ENCODE results near the gene PAQR7.

Gene PAQR7

DNA sequence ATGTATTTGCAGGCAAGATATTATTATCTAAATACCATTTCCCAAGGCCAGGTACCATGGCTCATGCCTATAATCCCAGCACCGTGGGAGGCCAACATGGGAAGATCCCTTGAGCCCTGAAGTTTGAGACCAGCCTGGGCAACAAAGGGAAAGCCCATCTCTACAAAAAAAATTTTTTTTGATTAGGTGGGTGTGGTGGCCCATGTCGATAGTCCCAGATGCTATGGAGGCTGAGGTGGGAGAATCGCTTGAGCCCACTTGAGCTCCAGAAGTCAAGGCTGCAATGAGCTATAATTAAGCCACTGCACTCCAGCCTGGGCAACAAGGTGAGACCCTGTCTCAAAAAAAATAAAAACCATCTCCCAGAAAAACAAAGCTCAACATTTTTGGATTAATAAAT lies 28.5 kb upstream of the PAQR7 start:
- in situ Hi-C loops (cut with HindIII; ENCODE audit: low sequenced_read_pairs), result no loop called here

DNA sequence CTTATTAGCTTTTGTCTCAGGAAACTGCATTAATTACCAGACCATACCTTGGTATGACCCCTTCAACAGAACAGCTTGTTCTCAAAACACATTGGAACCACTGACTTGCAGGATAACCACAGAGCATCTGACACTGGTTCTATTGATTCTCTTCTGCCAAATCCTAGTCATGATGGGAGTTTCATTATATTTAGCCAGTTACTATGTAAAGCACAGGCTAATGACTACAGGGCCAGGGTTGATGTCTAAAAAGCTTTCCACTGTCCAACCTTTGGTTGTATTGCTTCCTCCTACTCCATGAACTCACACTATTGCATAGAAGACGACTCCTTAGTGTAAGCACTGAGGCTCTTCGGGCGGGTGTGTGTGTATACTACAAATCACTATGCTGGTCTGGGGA lies 27.0 kb upstream of the PAQR7 start:
- in situ Hi-C loops (cut with HindIII; ENCODE audit: low sequenced_read_pairs), result no loop called here

DNA sequence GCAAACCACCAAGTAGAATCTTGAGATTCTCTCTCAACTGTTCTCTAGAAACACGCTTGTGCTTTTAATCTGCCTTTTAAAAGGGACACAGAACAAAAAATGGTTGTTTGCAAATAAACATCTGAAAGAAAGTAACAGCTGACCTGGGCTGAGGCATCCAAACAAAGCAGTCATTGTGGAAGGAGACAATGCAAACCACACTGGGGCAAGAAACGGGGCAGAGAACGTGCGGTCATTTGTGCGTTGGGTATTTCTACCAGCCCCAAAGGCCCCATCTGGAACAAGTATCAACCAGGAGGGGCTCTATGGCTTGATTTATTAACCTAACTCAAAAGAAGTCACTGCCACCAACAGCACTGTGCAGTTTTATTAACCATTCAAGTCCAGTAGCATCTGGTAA lies 24.7 kb upstream of the PAQR7 start:
- in situ Hi-C loops (cut with HindIII; ENCODE audit: low sequenced_read_pairs), result no loop called here

DNA sequence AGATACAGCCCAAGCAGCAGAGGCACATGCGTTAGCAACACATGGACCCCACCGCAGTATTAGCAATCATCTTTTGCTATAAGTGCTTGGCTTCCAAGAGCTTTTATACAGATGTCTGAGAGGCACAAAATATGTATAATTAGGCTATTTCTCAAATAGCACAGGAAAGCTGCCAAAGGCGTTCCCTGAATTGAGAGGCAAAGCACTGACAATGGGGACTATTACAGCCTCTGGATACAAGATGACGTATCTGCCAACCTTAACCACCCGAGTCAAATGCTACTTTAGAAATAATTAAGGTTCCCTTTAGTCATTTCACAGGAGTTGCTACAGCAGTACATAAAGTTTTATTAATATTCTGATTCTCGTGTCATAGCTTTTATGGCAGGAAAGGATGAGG lies 24.3 kb upstream of the PAQR7 start:
- in situ Hi-C loops (cut with HindIII; ENCODE audit: low sequenced_read_pairs), result loop anchor here (5.0 kb wide), 1 partner anchor 98 kb away; the partner anchor contains the start of gene PAFAH2

DNA sequence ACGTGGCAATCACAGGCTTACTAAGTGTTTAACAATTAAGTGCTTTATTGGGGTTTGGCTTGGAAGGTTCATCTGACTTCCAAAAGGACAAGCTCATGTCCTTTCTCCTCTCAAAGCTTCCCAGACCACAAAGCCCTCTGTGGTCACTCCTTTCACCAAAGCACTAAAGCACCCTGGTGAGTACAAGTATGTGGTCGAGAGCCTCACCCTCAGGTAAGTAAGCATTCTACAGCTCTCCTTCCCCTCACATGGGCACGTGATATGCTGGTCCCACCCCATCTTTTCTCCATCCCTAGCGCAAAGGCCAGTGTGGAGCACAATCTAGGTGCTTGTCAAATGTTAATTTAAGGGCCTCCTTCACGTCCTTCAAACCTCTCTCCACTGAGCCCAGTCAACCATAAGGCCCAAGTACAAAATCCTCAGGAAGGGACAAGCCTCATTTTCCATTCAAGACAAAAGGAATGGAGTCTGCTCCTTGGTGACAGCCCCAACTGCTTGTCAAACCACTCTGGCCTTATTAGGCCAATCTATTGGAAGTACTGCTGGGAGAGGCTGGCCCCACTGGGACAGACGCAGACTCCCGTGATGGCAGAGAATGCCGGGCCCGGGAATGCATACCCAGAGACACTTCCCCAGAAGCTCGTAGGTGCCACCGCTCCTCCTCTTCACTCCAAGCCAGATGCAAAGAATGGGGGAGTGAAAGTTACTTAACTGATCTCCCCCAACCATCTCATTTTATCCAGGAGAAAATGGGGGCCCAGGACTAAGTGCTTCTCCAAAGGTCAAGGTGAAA lies 22.9 kb upstream of the PAQR7 start:
- in situ Hi-C loops (cut with HindIII; ENCODE audit: low sequenced_read_pairs), result loop anchor here (5.0 kb wide), 1 partner anchor 99 kb away; the partner anchor contains the start of gene PAFAH2

DNA sequence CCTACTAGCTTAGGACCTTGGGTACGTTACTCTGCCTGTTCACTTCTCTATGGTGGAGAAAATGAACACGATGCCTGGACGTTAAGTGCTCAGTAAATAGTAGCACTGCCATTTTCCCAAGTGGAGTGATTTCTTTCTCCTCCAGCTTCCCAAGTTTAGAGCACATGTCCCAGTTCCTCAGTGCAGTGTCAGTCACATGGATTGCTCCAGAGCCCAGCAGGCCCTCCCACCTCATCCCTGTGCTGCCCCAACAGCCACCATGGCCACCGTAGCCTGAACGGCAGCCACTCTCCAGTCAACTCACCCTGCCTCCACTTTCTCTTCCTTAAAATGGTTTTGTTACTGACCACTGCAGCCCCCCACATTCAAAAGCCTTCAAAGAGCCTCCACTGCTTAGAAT lies 22.2 kb upstream of the PAQR7 start:
- in situ Hi-C loops (cut with HindIII; ENCODE audit: low sequenced_read_pairs), result loop anchor here (5.0 kb wide), 1 partner anchor 100 kb away; the partner anchor contains the start of gene PAFAH2

DNA sequence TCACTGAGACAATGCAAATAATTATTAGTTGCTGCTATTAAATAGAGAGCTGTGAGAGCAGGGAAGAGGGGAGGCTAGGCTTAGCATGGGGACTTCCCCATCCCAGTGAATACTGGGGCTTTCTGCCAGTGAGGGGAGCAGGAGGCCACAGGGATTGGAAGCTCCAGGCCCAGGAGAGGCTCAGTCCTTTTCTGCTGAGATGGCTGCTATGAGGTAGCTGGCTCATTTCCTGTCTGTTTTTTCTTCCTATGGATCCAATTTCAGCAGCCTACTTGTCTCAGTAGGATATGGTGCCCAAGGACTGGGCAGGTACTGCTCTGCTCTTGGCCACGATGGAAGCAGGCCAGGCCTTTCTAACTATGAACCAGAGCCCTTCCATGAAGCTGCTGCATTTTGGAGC lies 20.8 kb upstream of the PAQR7 start:
- in situ Hi-C loops (cut with HindIII; ENCODE audit: low sequenced_read_pairs), result loop anchor here (5.0 kb wide), 1 partner anchor 101 kb away; the partner anchor contains the start of gene PAFAH2

DNA sequence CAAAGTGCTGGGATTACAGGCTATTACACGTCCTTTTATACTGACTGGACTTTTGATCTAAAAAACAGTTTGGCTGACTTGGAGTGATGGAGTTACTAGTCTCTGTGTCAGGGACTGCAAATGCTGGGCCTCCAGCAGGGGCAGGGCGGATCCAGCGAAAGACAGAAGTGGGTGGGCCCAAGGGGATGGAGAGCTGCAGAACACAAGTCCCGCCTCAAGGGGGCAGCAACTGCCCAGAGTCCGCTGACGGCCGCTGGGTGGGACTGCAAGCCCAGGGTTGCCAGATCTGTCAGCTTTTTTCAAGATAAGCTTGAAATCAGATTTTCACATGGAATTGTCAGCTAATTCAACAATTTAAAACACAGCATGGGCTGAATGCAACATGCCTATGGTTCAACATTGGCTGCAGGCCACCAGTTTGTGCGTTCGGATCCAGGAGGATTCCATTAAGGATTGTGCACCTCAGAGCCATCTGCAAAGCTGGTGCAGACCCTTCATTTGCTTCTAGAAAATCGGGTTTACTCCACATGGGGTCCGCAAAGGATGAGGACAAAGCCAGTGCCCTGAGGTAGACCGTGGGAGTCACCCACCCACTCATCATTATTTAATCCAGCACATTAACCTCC lies 20.0 kb upstream of the PAQR7 start:
- in situ Hi-C loops (cut with HindIII; ENCODE audit: low sequenced_read_pairs), result loop anchor here (5.0 kb wide), 1 partner anchor 102 kb away; the partner anchor contains the start of gene PAFAH2

DNA sequence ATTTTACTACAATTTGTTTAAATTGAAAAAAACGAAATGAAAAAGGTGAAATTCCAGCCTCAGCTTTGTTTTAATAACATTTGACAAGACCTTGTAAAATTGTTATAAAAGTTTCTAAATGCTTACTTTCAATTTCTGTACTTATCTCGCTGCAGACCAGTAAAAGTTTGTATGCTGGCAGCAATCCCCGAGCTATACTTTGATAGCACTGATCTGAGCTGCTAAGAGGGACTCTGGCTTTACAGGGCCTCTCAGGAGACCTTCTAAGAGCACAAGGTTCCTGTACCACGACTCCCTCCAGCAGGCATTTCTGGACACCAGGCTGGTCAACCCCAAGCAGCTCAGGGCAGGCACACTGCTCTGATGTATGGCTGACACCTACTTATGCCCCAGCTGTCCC lies 17.6 kb upstream of the PAQR7 start:
- in situ Hi-C loops (cut with HindIII; ENCODE audit: low sequenced_read_pairs), result no loop called here

DNA sequence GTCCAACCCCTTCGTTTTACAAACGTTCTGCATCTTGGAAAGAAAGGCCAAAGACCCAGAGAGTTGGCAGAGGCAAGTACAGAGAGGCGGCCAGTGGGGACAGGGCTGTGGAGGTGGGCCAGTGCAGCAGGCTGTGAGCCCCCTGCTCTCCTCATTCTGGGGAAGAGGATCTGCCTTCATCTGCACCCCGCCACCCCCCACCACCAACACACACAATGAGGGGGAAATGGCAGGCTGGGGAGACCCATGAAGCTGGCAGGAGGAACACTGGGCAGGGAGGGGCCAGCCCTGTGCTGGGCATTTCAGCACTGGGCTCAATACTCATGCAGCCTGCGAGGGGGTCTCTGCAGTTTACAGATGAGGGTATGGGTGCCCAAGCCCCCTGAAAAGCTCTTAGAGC lies 16.1 kb upstream of the PAQR7 start:
- in situ Hi-C loops (cut with HindIII; ENCODE audit: low sequenced_read_pairs), result no loop called here

DNA sequence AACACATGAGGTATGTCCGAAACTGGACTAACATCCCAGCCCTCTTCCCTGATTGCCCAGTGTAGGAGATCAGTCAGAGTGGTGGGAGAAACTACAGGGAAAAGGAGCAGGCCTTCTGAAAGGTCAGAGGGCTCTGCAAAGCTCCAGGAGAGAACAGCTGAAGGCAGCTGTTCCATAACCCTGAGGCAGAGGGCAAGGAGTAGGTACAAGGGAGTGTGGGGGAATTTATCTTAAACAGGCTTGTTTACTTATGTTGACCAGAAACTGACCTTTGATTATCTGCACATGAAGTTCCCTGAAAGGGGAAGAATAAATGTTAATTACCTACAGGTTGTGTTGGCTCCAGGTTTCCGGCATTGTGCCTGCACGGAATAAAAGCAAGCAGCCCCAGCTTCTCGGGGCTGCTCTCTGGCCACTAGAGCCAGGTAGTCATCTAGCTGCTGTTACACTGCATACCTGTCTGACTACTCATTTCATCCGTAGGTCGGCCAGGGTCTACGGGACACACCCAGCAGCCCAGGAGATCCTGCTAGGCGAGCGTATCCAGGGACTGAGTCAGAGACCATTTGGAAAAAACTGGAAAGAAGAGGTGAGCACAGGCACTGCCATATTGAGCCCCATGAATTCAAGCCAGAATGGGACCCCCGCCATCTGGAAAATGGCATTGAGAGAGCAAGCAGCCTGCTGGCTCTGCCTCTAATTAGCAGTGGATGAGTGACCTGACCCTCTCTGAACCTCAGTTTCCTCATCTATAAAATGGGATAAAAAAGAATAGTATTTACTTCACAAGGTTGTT lies 14.9 kb upstream of the PAQR7 start:
- in situ Hi-C loops (cut with HindIII; ENCODE audit: low sequenced_read_pairs), result no loop called here

DNA sequence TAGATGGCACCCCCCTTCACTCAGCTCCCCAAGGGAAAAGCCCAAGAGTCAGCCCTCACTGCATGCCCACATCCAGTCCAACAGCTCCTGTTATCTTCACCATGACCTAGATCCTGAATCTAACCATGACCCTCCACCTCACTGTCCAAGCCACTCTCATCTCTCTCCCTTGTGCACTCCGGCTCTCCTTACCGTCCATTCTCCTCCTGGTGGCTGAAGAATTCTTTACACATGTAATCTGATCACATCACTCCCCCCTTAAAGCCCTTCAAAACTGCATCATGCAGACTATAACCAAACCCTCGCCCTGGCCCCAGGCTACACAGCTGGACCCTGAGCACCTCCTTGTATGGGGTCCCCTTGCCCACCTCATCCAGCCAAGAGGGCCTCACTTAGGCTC lies 14.0 kb upstream of the PAQR7 start:
- in situ Hi-C loops (cut with HindIII; ENCODE audit: low sequenced_read_pairs), result no loop called here

DNA sequence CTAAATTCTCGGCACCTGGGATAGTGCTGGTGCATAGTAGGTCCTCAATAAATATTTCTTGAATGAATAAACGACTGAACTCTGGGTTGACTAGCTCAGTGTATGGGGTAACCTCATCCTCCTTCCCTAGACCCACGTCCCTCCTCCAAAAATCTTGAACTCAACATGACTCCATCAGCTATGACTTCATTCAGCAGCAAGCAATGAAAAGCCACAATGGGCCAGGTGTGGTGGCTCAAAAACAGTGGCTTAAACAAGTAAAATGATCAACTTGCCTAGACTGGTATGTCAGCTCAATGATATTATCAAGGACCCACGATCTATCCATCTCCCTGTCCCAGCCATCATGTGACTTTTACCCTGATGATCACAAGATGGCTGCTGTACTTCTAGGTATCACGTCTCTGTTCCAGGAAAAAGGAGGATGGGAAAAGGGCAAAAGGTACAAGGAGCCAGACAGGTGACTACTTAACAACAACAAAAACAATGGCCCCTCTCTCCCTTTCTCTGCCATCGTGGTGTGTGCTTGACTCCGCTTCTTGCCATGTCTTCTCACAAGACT lies 13.0 kb upstream of the PAQR7 start:
- in situ Hi-C loops (cut with HindIII; ENCODE audit: low sequenced_read_pairs), result no loop called here

DNA sequence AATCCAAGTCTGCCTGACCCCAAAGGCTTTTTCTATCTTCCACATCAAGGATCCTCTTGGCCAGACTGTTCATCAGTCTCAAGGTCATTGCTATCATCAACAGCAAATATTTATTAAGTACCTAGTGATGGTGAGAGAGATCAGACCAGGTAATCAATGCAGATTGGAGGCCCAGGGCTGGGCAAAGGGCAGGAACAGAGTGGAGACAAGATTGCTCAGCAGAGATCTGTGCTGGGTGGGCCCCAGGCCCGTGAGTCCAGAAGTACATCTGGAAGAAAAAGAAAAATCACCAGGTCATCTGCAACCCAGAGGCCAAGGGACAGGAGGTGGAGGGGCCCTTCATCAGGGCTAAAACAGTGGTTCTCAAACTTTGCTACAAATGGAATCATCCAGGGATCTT lies 10.1 kb upstream of the PAQR7 start:
- in situ Hi-C loops (cut with HindIII; ENCODE audit: low sequenced_read_pairs), result no loop called here

DNA sequence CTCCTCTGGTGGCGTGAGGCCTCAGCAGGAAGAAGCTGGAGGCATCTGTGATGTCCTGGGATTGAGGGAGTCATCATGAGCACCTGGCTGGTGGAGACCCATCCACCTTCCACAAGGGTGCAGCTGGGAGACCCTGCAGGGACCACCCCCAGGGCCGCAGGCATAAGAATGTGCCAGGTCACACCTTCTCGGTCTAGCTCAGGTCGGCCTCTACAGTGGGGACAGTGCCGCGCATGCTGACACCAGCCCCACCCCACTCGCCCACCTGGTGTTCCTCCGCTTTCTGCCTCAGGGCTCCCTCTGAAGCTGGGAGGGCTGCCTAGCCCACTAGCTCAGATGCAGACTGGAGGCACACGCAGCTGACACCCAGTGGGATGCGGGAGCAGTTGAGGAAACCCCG lies 5.8 kb upstream of the PAQR7 start:
- in situ Hi-C loops (cut with HindIII; ENCODE audit: low sequenced_read_pairs), result no loop called here

DNA sequence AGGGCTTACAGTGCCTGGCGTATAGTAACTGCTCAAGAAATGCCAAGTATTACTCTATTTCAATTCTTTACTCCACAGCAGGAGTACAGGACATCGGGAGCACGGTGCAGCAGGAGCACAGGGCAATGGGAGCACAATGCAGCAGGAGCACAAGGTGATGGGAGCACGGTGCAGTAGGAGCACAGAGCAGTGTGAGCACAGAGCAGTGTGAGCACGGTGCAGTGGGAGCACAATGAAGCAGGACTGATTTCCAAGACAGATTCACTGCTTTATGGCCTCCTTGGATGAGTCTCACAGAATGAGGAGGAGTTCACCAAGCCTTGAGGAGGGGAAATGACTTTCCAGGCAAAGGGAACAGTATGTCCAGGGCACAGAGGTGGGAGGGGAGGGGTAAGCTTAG lies 5.0 kb upstream of the PAQR7 start:
- in situ Hi-C loops (cut with HindIII; ENCODE audit: low sequenced_read_pairs), result no loop called here

DNA sequence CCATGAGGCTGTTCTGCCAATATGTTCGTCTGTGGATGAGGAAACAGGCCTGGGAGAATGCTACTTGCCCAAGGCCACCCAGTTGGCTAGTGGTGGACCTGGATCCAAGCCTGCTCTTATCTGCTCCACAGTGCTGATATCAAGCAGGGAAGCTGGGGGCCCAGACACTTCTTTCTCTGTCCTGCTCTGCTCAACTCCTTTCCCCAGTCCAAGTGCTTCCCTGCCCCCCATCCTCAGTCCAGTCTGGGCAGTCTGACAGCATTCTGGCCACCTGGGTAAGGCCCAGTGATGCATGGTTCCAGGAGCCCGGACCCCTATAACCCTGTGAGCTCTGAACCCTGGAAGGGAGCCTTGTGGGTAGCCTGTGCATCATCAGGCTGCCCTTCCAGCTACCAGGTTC lies 4.2 kb upstream of the PAQR7 start:
- in situ Hi-C loops (cut with HindIII; ENCODE audit: low sequenced_read_pairs), result no loop called here

DNA sequence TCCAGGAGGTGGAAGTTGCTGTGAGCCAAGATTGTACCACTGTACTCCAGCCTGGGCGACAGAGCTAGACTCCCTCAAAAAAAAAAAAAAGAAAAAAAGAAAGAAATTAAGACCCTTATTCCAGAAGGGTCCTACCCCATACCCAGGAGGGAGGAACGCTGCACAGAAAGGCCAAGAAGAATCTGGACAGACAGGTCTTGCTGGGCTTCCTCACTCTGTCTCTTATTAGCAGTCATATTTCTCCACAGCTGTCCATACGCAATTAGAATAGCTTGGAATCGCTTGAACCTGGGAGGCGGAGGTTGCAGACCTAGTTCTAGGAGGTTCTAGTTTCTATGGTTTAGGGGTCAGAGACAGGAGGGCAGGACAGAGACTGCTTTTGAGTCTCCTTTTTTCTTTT lies 3.2 kb upstream of the PAQR7 start:
- in situ Hi-C loops (cut with HindIII; ENCODE audit: low sequenced_read_pairs), result no loop called here

DNA sequence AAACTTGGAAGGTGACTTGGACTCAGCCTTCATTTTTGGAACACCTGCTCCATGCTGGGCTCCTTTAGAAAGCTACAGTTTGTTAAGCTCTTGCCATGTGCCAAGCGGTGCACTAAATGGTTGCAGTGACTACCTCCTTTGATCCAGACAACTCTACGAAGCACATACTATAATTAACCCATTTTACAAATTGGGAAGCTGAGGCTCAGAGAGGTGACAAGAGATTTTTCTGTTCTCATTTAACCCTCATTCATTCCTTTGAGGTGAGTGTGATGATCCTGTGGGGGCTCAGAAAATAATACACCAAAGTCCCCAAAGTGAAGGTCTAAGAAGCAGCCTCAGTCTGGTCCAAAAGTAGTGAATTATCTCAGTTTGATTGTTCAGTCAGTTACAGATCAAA lies 1.6 kb upstream of the PAQR7 start:
- in situ Hi-C loops (cut with HindIII; ENCODE audit: low sequenced_read_pairs), result no loop called here

DNA sequence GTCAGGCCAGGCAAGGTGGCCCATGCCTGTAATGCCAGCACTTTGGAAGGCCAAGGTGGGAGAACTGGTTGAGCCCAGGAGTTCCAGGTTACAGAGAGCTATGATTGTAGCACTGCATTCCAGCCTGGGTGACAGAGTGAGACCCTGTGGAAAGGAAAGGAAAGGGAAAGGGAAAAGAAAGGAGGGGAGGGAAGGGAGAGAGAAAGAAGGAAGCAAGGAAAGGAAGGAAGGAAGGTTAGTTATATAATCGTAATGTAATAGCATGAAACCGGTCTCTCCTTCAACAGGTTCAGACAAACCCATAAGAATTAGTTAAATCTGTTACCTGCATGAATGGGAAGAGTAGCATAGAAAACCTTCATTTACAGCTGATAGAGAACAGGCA lies 1.2 kb upstream of the PAQR7 start:
- in situ Hi-C loops (cut with HindIII; ENCODE audit: low sequenced_read_pairs), result no loop called here

Data from DLD1 (cell line).